GM11168 (cell line): ENCODE data around the gene TPGS1.
"Not testable (repeated sequence)": the region's sequence is repeated elsewhere in the genome, so short reads cannot be mapped to it uniquely, and the experiment has no call there.

Source experiments
- in situ Hi-C: fragments of 300-500 bp; cut with MboI; formaldehyde crosslinking; loops from one replicate; pipeline ENCODE4 v1.12.0; 2022; ENCODE audit warnings: low sequenced_read_pairs; ENCODE audit not compliant: unreplicated experiment

The TPGS1 gene

DNA sequence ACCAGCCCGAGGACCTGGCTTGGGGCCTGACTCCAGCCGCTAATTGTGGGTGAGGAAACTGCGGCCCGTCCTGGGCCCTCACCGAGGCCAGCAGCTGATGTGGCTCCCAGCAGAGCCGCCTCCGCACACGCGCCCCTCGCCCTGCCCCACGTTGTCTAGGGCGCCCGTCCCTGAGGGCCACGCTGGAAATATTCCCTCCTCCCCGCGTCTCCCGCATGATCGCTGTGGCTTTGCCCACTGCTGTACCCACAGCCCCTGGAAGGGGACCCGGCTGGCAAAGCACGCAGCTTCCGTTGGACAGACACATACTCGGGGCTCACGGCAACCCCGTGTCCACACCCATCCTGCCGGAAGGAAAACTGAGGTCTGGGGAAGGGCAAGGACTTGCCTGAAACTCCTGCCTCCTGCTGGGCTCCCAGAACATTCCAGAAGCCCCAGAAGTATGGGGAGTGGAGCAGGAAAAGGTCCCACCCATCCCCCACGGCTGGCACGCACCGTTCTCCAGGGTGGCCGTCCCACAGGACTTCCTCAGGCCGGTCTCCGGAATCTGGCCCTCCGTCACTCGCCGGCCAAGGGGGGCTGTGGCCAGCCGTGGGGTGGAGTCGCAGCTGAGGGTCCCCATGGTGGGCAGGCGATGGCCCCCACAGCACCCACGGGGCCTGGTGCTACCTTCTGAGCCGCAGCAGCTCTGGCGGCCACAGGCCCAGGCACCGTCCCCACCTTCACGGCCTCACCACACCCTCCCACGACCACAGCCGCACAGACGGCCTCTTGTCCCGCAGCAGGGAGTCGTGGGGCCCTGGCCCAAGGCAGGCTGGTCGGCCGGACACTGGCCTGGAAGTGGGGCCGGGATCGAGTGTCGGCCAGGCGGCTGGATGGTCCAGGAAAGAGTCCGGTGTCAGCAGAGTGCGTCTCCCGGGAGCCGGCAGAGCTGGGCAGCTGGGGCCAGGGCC is 32.9 kb upstream of the TPGS1 start:
- in situ Hi-C loops, result no loop called here

DNA sequence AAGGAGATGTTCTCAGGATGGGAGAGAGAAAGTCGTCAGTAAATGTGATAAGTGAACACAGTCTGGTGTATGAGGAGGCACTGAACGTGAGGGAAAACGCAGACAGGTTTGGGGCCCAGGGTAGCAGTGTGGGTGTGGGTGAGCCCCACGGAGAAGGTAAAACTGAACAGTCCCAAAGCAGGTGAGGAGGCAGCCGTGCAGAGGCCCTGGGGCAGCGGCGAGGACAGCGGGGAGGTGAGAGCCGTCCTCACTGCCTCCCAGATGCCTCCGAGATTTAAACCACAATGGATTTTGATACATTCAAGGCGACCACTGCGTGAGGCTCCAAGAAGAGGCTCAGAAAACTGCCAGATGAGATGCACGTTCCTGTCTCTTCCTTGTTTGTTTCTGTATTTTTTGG is 31.9 kb upstream of the TPGS1 start:
- in situ Hi-C loops, result no loop called here

DNA sequence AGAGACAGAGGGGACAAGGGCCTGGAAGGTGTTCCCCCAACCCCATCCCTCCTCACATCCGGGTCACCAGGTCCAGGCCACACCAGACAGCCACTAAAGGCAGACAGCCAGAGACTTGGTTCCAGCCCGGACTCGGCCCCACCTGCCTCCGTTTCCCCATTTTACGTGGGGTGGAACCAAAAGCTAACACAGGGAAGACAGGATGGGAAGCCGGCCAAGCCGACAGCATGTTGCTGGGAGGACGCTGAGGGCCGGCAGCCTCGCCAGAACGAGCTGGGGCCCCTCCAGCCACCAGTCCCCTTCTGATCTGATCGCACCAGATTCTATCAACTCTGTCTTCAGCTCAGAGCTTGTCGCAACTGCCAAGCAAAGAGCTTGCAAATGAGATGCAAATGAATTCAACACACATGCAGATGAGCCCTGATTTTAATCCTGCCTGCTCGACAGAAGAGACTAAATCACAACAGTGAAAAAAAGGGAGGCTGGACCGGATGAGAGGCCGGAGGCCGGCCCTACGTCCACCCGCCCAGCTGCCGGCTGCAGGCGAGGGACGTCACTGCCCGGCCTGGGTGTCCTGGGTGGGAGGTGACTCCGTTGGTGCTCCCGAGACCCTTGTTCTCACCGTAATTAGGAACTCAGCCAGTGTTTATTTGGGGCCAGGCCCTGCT is 28.9 kb upstream of the TPGS1 start:
- in situ Hi-C loops, result no loop called here

DNA sequence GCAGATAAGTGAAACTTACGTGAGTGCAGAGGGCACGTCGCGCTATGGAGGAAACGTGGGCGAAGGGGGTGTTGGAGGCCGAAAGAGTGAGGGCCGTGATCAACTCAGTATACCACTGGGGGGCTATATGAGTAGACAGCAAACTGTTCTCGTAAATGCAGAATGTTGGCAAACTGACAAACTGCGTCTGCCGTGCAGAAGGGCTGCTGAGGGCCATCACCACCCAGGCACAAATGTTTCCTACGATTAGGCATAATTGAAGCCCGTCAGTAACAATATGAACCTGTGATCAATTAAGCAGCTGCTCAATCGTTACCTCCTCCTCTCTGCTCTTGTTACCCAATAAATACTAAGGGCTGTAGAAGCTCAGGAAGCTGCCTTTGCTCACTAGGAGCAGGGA is 28.3 kb upstream of the TPGS1 start:
- in situ Hi-C loops, result no loop called here

DNA sequence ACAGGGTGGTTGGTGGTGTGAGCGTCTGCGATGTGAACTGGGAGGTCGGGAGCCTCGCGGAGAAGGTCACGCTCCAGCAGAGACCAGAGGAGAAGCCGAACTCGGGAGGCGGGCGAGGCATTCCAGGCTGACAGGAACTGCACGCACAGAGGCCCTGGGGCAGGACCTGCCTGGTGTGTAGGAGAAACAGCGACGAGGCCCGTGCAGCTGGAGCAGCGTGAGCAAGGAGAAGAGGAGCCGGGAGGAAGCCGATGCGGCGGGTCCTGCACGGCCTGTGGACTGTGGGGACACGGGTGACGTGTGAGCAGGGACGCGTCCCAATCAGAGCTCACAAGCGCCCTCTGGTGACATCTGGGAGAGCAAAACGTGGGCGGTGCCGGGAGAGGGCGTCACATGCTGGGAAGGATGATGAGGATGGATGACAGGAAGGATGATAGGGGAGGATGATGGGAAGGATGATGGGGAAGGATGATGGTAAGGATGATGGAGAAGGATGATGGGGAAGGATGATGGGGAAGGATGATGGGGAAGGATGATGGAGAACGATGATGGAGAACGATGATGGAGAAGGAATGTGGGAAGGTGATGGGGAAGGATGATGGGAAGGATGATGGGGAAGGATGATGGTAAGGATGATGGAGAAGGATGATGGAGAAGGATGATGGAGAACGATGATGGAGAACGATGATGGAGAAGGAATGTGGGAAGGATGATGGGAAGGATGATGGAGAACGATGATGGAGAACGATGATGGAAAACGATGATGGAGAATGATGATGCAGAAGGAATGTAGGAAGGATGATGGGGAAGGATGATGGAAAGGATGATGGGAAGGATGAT is 27.1 kb upstream of the TPGS1 start:
- in situ Hi-C loops, result no loop called here

DNA sequence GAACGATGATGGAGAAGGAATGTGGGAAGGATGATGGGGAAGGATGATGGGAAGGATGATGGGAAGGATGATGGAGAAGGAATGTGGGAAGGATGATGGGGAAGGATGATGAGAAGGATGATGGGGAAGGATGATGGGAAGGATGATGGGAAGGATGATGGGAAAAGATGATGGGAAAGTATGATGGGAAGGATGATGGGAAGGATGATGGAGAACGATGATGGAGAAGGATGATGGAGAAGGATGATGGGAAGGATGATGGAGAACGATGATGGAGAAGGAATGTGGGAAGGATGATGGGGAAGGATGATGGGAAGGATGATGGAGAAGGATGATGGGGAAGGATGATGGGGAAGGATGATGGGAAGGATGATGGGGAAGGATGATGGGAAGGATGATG is 26.2 kb upstream of the TPGS1 start:
- in situ Hi-C loops, result not testable (repeated sequence)

DNA sequence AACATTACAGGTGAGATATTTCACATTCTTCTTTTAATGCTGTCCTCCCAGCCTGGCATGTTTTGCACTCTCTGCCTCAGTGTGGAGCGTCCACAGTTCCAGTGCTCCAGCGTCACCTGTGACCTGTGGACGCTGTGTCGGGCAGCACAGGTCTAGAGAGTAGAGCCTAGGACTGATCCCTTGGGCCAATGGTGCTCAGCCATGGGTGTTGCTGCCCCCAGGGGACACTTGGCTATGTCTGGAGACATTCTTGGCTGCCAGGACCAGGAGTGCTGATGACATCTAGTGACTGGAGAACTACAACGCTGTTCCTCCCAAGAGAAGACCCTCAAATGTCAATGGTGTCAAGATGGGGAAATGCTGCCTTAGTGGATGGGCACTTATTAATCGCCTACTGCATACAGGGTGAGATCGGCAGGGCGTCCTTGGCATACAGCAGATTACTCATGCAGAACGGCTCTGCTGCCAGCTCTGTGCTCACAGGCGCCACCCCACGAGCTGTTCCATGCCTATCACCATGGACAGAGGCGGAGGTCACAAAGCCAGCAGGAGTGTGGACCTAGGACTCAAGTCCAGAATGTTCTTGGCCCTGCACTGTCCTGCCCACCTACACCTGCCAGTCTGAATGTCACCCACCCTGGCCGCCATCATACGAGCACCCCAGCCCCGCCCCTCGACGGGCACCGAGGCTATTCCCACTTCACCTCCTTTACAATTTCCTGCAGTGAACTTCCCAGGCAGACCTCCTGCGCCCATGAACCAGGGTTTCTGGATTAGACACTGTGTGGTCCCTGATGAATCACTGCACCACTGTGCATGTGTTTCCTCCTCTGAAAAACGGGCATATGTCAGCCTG is 24.9 kb upstream of the TPGS1 start:
- in situ Hi-C loops, result no loop called here

DNA sequence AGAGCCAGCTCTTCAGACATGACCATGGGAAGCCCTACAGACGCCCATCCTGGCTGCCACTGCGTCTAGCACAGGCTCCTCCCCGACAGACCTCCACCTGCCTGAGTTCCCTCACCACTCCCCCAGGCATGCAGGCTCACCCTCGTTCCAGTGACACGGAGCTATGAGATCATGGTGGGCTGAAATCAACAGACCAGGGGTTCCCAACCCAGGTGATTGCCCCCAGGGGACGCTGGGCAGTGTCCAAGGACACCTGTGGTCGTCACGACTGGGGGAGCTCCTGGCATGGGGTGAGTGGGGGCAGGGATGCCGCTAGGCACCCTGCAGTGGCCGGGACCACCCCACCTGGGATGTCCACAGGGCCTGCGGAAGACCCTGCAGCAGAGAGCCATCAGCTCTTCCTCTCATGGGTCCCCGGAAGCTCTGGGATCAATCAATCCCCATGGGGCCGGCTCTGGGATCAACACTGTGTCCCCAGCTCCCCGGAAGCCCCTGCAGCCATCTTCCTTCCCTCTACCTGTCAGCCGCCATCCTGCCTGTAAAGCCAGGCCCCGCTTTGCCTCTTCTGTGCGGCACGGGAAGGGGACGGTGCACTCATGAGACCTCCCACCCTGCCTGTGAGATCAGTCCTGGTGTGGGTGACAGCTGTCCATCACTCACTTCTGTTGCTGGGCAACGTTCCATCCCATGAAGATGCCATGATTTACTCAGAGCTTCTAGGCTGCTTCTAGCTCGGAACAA is 23.8 kb upstream of the TPGS1 start:
- in situ Hi-C loops, result no loop called here

DNA sequence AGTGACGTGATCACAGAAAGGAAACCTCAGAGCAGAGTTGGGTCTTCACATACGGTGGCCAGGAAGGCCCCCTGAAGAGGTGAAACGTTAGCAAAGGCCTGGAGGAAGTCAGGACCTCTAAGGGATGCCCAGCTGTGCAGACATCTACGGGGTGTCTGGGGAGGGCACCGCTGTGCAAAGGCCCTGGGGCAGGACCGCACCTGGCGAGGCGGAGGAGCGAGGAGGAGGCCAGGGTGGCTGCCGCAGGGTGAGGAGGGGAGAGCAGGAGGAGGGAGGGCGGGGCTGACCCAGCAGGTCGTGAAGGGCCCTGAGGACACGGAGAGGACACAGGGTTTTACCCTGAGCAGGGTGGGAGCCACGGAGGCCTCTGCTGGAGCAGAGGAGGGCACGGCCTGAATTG is 22.8 kb upstream of the TPGS1 start:
- in situ Hi-C loops, result no loop called here

DNA sequence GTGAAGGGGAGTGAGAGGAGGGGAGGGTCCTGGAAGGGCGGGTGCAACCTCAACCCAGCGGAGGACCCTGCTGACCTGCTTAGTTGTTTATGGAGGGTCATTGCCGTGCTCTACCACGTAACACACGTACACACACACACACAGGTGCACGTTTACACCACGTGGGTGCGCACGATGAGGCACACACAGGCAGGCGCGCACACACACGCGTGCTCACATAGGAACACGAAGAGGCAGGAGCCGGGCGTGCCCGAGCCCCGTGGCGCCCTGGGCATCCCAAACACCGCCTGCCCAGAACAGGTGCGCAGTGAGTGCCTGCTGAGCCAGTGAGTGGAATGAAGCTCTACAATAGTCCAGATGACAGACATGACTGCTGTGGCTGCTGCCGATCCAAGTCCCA is 22.2 kb upstream of the TPGS1 start:
- in situ Hi-C loops, result no loop called here

DNA sequence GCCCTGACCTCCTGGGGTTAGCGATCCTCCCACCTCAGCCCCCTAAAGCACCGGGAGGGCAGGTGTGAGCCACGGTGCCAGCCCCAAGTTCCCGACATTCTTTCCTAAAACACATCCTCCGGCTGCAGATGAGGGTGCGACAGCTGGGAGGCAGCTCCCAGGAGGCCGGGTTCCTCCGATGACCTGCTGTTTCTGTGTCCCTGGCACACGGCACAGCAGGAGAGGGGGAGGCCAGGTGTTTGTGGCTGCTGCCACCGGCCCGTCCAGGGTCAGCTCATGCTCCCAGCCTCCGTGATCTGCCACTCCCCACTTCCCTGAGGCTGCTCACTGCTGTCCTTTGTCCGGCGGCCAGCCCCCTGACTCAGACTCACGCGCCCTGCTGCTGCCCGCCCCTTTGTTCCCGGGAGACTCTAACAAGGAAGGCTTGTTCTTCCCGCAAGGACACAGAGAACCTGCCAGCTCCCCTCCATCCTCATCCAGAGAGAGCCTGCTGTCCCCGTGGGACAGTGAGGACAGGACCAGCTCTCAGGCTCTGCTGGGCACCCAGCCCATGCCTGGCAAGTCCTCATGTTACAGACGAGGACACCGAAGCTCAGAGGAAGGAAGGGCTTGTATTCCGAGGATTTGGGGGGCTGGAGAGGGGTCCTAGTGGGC is 21.6 kb upstream of the TPGS1 start:
- in situ Hi-C loops, result no loop called here

DNA sequence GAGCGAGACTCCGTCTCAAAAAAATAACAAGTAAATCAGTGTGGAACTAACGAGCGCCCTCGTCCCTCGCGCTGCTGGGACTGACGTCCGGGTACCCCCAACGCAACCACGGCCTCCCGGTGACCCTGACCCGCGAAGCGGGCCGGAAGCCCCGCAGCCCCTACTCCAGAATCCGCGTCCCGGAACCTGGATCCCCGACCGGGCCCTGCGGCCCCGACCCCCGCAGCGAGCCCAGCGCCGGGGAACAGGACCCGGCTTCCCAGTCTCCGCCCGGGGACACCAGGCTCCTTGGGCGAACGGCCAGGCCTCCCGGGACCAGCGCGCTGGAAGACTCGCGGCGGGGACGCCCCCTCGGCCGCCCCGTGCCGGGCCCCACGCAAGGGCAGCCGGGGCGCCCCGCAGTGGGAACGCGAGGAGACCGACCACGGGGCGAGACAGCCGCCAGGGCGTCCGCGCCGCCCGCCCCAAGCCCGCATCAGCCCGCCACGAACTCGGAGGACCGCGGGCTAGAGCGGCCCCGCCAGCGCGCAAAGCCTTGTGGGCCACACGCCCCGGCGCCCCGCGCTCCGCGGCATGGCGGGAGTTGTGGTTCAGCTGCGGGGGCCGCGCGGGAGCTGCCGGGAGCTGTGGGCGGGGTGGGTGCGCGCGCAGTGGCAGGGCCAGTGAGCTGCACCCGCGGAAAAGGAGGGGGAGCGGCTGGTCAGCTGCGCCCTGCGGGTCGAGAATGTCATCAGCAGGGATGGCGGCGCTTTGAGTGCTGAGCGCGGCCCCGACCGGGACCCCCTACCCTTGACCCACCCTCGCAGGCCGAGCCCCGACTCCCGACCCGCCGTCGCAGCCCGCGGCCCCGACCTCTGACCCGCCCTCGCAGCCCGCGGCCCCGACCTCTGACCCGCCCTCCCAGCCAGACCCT is 18.5 kb upstream of the TPGS1 start:
- in situ Hi-C loops, result no loop called here

DNA sequence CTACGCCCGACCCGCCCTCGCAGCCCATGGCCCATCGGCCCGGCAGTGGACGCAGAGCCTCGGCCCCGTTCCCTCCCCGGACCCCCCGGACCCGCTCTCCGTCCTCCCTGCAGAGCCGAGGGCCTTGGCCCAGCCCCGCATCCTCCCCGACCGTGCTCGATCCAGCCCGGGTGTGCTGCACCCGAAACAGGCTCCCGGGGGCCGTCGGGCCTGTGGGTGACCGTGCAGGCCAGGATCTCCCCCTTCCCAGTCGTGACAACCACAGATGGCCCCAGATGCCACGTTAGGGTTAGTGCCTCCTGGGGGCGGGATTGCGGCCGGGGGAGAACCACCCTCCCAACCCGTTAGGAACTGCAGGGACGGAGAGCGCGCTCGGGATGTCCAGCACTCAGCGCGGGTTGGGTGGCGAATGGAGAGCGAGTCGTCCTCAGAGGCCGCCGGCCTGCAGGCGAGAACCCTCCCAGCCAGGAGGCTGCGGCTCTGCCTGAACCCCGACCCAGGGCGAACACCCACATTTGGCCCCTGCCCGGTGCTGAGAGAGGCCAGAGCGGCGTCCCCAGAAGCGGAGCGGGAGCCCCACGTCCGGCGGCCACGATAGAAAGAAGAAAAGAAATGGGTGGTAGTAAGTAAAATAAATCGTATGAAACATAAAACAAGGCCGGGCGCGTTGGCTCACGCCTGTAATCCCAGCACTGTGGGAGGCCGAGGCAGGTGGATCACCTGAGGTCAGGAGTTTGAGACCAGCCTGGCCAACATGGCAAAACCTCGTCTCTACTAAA is 17.7 kb upstream of the TPGS1 start:
- in situ Hi-C loops, result no loop called here

DNA sequence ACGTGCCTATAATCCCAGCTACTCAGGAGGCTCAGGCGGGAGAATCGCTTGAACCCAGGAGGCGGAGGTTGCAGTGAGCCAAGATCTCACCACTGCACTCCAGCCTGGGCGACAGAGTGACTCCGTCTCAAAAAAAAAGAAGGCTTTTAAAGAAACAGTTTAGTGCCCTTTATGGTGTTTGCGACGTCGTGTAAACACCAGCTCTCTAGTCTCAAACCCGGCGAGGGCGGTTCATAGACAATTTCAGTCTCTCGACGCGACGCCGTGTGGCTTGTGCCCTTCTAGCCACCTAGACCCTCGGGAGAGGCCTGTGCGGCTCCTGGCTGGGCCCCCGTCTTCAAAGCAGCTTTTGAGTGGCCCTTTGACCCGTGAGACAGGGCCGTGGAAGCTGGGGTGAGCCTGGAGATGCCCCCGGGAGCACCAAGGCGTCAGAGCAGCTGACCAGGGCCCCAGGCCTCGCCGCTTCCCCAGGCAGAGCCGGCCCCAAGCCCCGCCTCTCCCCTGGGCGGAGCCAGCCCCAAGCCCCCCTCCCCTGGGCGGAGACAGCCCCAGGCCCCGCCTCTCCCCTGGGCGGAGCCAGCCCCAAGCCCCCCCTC is 16.1 kb upstream of the TPGS1 start:
- in situ Hi-C loops, result no loop called here

DNA sequence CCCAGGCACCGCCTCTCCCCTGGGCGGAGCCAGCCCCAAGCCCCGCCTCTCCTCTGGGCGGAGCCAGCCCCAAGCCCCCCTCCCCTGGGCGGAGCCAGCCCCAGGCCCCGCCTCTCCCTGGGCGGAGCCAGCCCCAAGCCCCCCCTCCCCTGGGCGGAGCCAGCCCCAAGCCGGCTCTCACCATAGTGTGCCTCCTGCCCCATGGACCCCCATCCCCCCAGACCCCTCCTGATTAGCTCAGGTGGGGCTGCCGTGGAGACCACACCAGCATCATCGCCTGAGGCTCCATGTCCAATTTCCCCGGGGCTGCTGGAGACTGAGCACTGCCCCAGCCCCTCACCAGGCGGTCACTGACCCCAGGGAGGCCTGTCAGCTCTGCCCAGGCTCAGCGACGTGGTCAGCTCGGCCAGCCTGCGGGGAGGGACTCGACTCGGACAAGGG is 15.2 kb upstream of the TPGS1 start:
- in situ Hi-C loops, result no loop called here

DNA sequence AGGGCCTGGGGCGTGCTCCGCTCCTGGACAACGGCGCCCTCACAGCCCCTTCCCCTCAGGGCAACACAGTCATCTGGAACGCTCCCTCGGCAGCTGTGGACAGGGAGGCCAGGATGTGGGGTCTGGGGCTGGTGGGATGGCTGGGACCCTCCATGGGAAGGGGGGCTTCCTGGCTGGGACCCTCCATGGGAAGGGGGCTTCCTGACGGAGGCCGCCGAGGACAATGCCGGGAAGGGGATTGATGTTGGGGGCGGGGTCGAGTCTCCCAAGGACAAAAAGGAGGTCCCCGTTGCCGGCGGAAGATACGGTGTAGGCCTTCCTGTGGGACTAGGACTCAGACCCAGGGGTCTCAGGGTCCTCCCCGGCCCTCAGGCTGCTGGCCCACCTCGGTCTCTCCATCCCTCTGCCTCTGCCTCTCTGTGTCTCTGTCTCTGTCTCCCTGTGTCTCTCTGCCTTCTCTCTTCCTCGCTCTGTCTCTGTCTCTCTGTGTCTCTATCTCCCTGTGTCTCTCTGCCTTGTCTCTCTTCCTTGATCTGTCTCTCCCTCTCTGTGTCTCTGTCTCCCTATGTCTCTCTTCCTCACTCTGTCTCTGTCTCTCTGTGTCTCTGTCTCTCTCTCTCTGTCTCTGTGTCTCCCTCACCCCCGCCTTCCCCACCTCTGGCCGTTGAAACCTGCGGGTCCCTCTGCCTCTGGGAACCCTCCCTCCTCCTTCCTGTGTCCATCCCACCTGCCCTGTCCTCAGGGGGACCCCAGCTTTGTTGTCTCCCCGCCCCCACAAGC is 13.7 kb upstream of the TPGS1 start:
- in situ Hi-C loops, result no loop called here
